GM23338 (cell line): ENCODE measurements around the gene CIAO3. TPM values are rescaled to one million over a fixed set of nuclear protein-coding genes. Genes with fewer than 3 reads are reported as not detected.

Experiments used
- ATAC-seq: fragments of 200-7000 bp; cut with Tn5 transposase; 3 replicates; pipeline ENCODE4 v1.9.1; 2020
- DNase-seq: peaks from one replicate; pipeline ENCODE4 v3.0.0-alpha.2; 2015; ENCODE audit warnings: low spot score
- H2AFZ ChIP-seq: fragments of 200-600 bp; sonication (generic); 2 replicates; pipeline ENCODE4 v1.8.0; 2016; ENCODE audit warnings: antibody characterized with exemption, mild to moderate bottlenecking, moderate library complexity
- H3F3A ChIP-seq: fragments of 200-600 bp; sonication (generic); replicated peaks from 2 replicates; pipeline ENCODE4 v1.8.0; 2017; ENCODE audit warnings: antibody characterized with exemption, mixed run types, low read depth
- H3K27ac ChIP-seq: fragments of 200-600 bp; sonication (generic); 2 replicates; pipeline ENCODE4 v1.6.1; 2016; ENCODE audit warnings: low read depth
- H3K27me3 ChIP-seq: fragments of 200-600 bp; sonication (generic); 2 replicates; pipeline ENCODE4 v1.8.0; 2016; ENCODE audit warnings: mild to moderate bottlenecking, mixed run types, moderate library complexity; ENCODE audit not compliant: insufficient read depth
- H3K36me3 ChIP-seq: fragments of 200-600 bp; sonication (generic); 2 replicates; pipeline ENCODE4 v1.8.0; 2016; ENCODE audit warnings: mild to moderate bottlenecking; ENCODE audit not compliant: insufficient read depth
- H3K4me1 ChIP-seq: fragments of 200-600 bp; sonication (generic); 2 replicates; pipeline ENCODE4 v1.8.0; 2016; ENCODE audit warnings: mild to moderate bottlenecking, moderate library complexity; ENCODE audit not compliant: insufficient read depth
- H3K4me2 ChIP-seq: fragments of 200-600 bp; sonication (generic); 2 replicates; pipeline ENCODE4 v1.7.1; 2017; ENCODE audit warnings: mixed run types
- H3K4me3 ChIP-seq: fragments of 200-600 bp; sonication (generic); 2 replicates; pipeline ENCODE4 v1.6.1; 2016; ENCODE audit warnings: mixed run types
- H3K79me2 ChIP-seq: fragments of 200-600 bp; sonication (generic); replicated peaks from 2 replicates; pipeline ENCODE4 v1.8.0; 2017; ENCODE audit warnings: mild to moderate bottlenecking; ENCODE audit not compliant: insufficient read depth
- H3K9me2 ChIP-seq: fragments of 200-600 bp; sonication (generic); 2 replicates; pipeline ENCODE4 v1.8.0; 2017; ENCODE audit not compliant: insufficient read depth
- H4K20me1 ChIP-seq: fragments of 200-600 bp; sonication (generic); replicated peaks from 2 replicates; pipeline ENCODE4 v1.8.0; 2017; ENCODE audit warnings: mild to moderate bottlenecking; ENCODE audit not compliant: insufficient read depth
- H3K27ac Mint-ChIP-seq: 2 replicates; pipeline ENCODE4 v1.8.0; 2020; ENCODE audit warnings: inconsistent platforms, mild to moderate bottlenecking, moderate library complexity, mixed read lengths
- H3K27me3 Mint-ChIP-seq: 3 replicates; pipeline ENCODE4 v1.8.0; 2022; ENCODE audit warnings: low read depth, mild to moderate bottlenecking, moderate library complexity, mixed read lengths, inconsistent platforms; ENCODE audit not compliant: insufficient read depth, poor library complexity
- H3K36me3 Mint-ChIP-seq: 3 replicates; pipeline ENCODE4 v1.8.0; 2021; ENCODE audit warnings: low read depth, mild to moderate bottlenecking, inconsistent platforms, moderate library complexity, mixed read lengths
- H3K4me1 Mint-ChIP-seq: 3 replicates; pipeline ENCODE4 v1.8.0; 2020; ENCODE audit warnings: mild to moderate bottlenecking, inconsistent platforms, mixed read lengths
- H3K4me3 Mint-ChIP-seq: 3 replicates; pipeline ENCODE4 v1.8.0; 2021; ENCODE audit warnings: moderate library complexity, mild to moderate bottlenecking, inconsistent platforms, mixed read lengths
- H3K9me3 Mint-ChIP-seq: 3 replicates; pipeline ENCODE4 v1.8.0; 2020; ENCODE audit warnings: moderate library complexity, mild to moderate bottlenecking, inconsistent platforms, mixed read lengths
- EZH2 ChIP-seq: fragments of 200-600 bp; sonication (generic); IDR thresholded peaks from one replicate; pipeline ENCODE4 v1.8.0; 2017; ENCODE audit warnings: antibody characterized with exemption, mild to moderate bottlenecking, low read depth; ENCODE audit not compliant: unreplicated experiment
- EZH2phosphoT487 ChIP-seq: fragments of 200-600 bp; sonication (generic); IDR thresholded peaks from one replicate; pipeline ENCODE4 v1.8.1; 2018; ENCODE audit warnings: antibody characterized with exemption; ENCODE audit not compliant: unreplicated experiment
- NANOG ChIP-seq: IDR thresholded peaks from 2 replicates; pipeline ENCODE4 v1.6.1; 2016; ENCODE audit warnings: antibody characterized with exemption, borderline replicate concordance
- STAT1 ChIP-seq: IDR thresholded peaks from one replicate; pipeline ENCODE4 v1.6.1; 2016; ENCODE audit warnings: antibody characterized with exemption; ENCODE audit not compliant: unreplicated experiment
- ZNF114 ChIP-seq: fragments of 250-450 bp; sonication (Bioruptor Pico); IDR thresholded peaks from 2 replicates; pipeline ENCODE4 v1.5.0; 2020; ENCODE audit warnings: mild to moderate bottlenecking, moderate library complexity
- polyA plus RNA-seq: library from polyadenylated mRNA; unstranded; fragments of >200 nt; fragmentation: Nextera tagmentation; extraction: Ambion mirVana; gene quantifications from 2 replicates; pipeline ENCODE4 v1.2.1, GENCODE V29; 2016
- total RNA-seq: library from RNA; depleted of rRNA; stranded (reverse); fragments of >200 nt; shearing (Covaris generic); gene quantifications from 2 replicates; pipeline ENCODE4 v1.2.3, GENCODE V29; 2014
- TF ChIP-seq, protein P1 (sequence below), 2 experiments: fragments of 200-600 bp in 1 of 2; sonication (generic) in 1 of 2; conservative IDR thresholded peaks; 2 replicates each; pipeline versions ENCODE4 v1.5.1 to v1.6.1; 2016 to 2017; ENCODE audit warnings: antibody characterized with exemption in 2 of 2, low read depth in 2 of 2, mild to moderate bottlenecking in 2 of 2, moderate library complexity in 1 of 2
- TF ChIP-seq, protein P2 (sequence below): IDR thresholded peaks from 2 replicates; pipeline ENCODE4 v1.6.1; 2016; ENCODE audit warnings: antibody characterized with exemption
- TF ChIP-seq, protein P3 (sequence below): IDR thresholded peaks from one replicate; pipeline ENCODE4 v1.6.1; 2018; ENCODE audit warnings: antibody characterized with exemption; ENCODE audit not compliant: unreplicated experiment

Gene CIAO3
- total and polyA plus RNA-seq, 2 experiments from 2014 or later: 13.0 to 42.3 TPM

DNA sequence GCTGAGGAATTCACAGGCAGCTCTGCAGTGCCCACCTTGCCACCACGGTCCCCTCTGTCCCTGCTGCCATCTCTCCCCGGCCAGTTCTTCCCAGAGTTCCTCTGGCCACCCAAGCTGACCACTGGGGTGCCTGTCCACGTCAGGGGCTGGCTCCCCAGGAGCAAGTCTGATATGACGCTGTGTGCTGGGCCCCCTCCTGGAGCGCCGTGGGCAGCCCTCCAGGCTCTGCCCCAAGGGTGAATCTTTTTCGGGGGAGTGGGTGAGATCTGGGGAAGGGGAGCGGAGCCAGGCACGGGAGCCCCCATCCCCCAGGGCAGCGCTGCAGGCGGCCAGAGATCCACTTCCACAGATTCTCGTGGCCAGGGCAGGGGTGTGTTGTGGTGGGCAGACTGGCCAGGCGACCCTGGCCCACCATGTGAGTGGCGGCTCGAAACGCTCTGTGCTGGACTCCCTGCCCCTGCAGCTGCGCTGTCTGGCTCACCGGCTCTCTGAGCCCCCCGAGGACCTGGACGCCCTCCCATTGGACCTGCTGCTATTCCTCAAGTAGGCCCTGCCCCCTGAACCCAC lies 23.5 kb upstream of the CIAO3 start:
- peaks cover 17% of the 10 kb centered on the region for H3K27me3 Mint-ChIP-seq
- H3K4me3 Mint-ChIP-seq: no peak overlapping the region
- ATAC-seq (no peak), DNase-seq (no peak)
- Histone ChIP-seq H3K9me2 (no peaks in the 10 kb centered on the region), H3K27me3 (no peaks in the 10 kb centered on the region), H3K27ac (no peak overlapping the region), H3F3A (0 out of 2 replicates have a peak, but pooled peaks cover 3% of the 10 kb centered on the region), H3K4me1 (no peaks in the 10 kb centered on the region), H3K36me3 (no peaks in the 10 kb centered on the region), H3K79me2 (no peaks in the 10 kb centered on the region), H3K4me2 (no peak overlapping the region), H3K4me3 (no peak overlapping the region), H2AFZ (no peak overlapping the region), H4K20me1 (no peaks in the 10 kb centered on the region)
- H3K9me3 Mint-ChIP-seq: no peaks in the 10 kb centered on the region; the same call in 2 of the 3 replicates
- no peak for TF ChIP-seq EZH2phosphoT487
- no peak for TF ChIP-seq EZH2
- TF ChIP-seq, protein P1, sequence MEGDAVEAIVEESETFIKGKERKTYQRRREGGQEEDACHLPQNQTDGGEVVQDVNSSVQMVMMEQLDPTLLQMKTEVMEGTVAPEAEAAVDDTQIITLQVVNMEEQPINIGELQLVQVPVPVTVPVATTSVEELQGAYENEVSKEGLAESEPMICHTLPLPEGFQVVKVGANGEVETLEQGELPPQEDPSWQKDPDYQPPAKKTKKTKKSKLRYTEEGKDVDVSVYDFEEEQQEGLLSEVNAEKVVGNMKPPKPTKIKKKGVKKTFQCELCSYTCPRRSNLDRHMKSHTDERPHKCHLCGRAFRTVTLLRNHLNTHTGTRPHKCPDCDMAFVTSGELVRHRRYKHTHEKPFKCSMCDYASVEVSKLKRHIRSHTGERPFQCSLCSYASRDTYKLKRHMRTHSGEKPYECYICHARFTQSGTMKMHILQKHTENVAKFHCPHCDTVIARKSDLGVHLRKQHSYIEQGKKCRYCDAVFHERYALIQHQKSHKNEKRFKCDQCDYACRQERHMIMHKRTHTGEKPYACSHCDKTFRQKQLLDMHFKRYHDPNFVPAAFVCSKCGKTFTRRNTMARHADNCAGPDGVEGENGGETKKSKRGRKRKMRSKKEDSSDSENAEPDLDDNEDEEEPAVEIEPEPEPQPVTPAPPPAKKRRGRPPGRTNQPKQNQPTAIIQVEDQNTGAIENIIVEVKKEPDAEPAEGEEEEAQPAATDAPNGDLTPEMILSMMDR (conservative IDR thresholded peaks at IDR 0.05; ENCODE audit: low read depth in 2 of 2): no peak
- no peak for TF ChIP-seq STAT1
- TF ChIP-seq NANOG: no peak
- TF ChIP-seq ZNF114 (CRISPR knock-in tag): no peak
- TF ChIP-seq, protein P2, sequence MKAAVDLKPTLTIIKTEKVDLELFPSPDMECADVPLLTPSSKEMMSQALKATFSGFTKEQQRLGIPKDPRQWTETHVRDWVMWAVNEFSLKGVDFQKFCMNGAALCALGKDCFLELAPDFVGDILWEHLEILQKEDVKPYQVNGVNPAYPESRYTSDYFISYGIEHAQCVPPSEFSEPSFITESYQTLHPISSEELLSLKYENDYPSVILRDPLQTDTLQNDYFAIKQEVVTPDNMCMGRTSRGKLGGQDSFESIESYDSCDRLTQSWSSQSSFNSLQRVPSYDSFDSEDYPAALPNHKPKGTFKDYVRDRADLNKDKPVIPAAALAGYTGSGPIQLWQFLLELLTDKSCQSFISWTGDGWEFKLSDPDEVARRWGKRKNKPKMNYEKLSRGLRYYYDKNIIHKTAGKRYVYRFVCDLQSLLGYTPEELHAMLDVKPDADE: no peak
- TF ChIP-seq, protein P3, sequence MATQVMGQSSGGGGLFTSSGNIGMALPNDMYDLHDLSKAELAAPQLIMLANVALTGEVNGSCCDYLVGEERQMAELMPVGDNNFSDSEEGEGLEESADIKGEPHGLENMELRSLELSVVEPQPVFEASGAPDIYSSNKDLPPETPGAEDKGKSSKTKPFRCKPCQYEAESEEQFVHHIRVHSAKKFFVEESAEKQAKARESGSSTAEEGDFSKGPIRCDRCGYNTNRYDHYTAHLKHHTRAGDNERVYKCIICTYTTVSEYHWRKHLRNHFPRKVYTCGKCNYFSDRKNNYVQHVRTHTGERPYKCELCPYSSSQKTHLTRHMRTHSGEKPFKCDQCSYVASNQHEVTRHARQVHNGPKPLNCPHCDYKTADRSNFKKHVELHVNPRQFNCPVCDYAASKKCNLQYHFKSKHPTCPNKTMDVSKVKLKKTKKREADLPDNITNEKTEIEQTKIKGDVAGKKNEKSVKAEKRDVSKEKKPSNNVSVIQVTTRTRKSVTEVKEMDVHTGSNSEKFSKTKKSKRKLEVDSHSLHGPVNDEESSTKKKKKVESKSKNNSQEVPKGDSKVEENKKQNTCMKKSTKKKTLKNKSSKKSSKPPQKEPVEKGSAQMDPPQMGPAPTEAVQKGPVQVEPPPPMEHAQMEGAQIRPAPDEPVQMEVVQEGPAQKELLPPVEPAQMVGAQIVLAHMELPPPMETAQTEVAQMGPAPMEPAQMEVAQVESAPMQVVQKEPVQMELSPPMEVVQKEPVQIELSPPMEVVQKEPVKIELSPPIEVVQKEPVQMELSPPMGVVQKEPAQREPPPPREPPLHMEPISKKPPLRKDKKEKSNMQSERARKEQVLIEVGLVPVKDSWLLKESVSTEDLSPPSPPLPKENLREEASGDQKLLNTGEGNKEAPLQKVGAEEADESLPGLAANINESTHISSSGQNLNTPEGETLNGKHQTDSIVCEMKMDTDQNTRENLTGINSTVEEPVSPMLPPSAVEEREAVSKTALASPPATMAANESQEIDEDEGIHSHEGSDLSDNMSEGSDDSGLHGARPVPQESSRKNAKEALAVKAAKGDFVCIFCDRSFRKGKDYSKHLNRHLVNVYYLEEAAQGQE: no peak
- H3K27ac Mint-ChIP-seq: no peak overlapping the region
- H3K36me3 Mint-ChIP-seq: no peaks in the 10 kb centered on the region
- H3K4me1 Mint-ChIP-seq: no peaks in the 10 kb centered on the region; the same call in 1 of the 3 replicates
